H9 (cell line): Measurements from ENCODE around the gene CTDSP2. TPM values are rescaled to one million over a fixed set of nuclear protein-coding genes. Genes with fewer than 3 reads are reported as not detected.

Experiments used
- DNase-seq: peaks from one replicate; pipeline ENCODE4 v3.0.0-alpha.2; 2017
- H2AFZ ChIP-seq: one replicate; pipeline ENCODE4 v1.6.1; 2013; ENCODE audit warnings: mild to moderate bottlenecking, low read length, control low read depth, moderate library complexity
- H2AK5ac ChIP-seq: 2 replicates; pipeline ENCODE4 v1.6.1; 2013; ENCODE audit warnings: low read length, control low read depth, mixed read lengths; ENCODE audit not compliant: insufficient read length
- H2BK120ac ChIP-seq: one replicate; pipeline ENCODE4 v1.6.1; 2013; ENCODE audit warnings: low read depth, mild to moderate bottlenecking, low read length, control low read depth, inconsistent platforms; ENCODE audit not compliant: poor library complexity, severe bottlenecking
- H2BK12ac ChIP-seq: 2 replicates; pipeline ENCODE4 v1.6.1; 2013; ENCODE audit warnings: low read length, control low read depth, mixed read lengths, low read depth; ENCODE audit not compliant: insufficient read length
- H2BK15ac ChIP-seq: 2 replicates; pipeline ENCODE4 v1.6.1; 2013; ENCODE audit warnings: low read depth, low read length, control low read depth
- H2BK20ac ChIP-seq: one replicate; pipeline ENCODE4 v1.6.1; 2013; ENCODE audit warnings: low read depth, mild to moderate bottlenecking, low read length, control low read depth, inconsistent platforms; ENCODE audit not compliant: poor library complexity, severe bottlenecking
- H2BK5ac ChIP-seq: 2 replicates; pipeline ENCODE4 v1.6.1; 2013; ENCODE audit warnings: low read length, control low read depth, mixed read lengths; ENCODE audit not compliant: insufficient read length
- H3K14ac ChIP-seq: 2 replicates; pipeline ENCODE4 v1.6.1; 2013; ENCODE audit warnings: low read length, control low read depth; ENCODE audit not compliant: insufficient read depth
- H3K18ac ChIP-seq: 2 replicates; pipeline ENCODE4 v1.6.1; 2013; ENCODE audit warnings: low read depth, mild to moderate bottlenecking, mixed read lengths, low read length, control low read depth; ENCODE audit not compliant: insufficient read length
- H3K23ac ChIP-seq: 2 replicates; pipeline ENCODE4 v1.6.1; 2013; ENCODE audit warnings: low read length, control low read depth, mixed read lengths, low read depth; ENCODE audit not compliant: insufficient read length
- H3K23me2 ChIP-seq: 2 replicates; pipeline ENCODE4 v1.6.1; 2013; ENCODE audit warnings: low read depth, mild to moderate bottlenecking, mixed read lengths, low read length, control low read depth; ENCODE audit not compliant: insufficient read length, poor library complexity, severe bottlenecking
- H3K27ac ChIP-seq: 2 replicates; pipeline ENCODE4 v1.5.1; 2013; ENCODE audit warnings: low read length, control low read depth, mixed read lengths, low read depth; ENCODE audit not compliant: insufficient read length
- H3K27me3 ChIP-seq: 2 replicates; pipeline ENCODE4 v1.6.1; 2013; ENCODE audit warnings: low read length, control low read depth, inconsistent platforms; ENCODE audit not compliant: insufficient read depth
- H3K4ac ChIP-seq: 2 replicates; pipeline ENCODE4 v1.6.1; 2013; ENCODE audit warnings: low read depth, mild to moderate bottlenecking, control low read depth, inconsistent platforms, low read length, moderate library complexity
- H3K4me1 ChIP-seq: 2 replicates; pipeline ENCODE4 v1.6.1; 2013; ENCODE audit warnings: low read length, control low read depth, inconsistent platforms; ENCODE audit not compliant: insufficient read depth
- H3K4me2 ChIP-seq: 2 replicates; pipeline ENCODE4 v1.6.1; 2013; ENCODE audit warnings: low read length, control low read depth, mixed read lengths; ENCODE audit not compliant: insufficient read length, insufficient read depth
- H3K56ac ChIP-seq: 2 replicates; pipeline ENCODE4 v1.6.1; 2013; ENCODE audit warnings: low read depth, mild to moderate bottlenecking, mixed read lengths, low read length, control low read depth; ENCODE audit not compliant: insufficient read length
- H3K79me1 ChIP-seq: 2 replicates; pipeline ENCODE4 v1.6.1; 2013; ENCODE audit warnings: low read depth, mild to moderate bottlenecking, moderate library complexity, low read length, control low read depth, inconsistent platforms; ENCODE audit not compliant: insufficient read depth, poor library complexity, severe bottlenecking
- H3K79me2 ChIP-seq: 2 replicates; pipeline ENCODE4 v1.6.1; 2013; ENCODE audit warnings: low read length, control low read depth, inconsistent platforms; ENCODE audit not compliant: insufficient read depth
- H3K9ac ChIP-seq: 2 replicates; pipeline ENCODE4 v1.6.1; 2013; ENCODE audit warnings: low read length, control low read depth, mixed read lengths; ENCODE audit not compliant: insufficient read length; ENCODE audit errors: extremely low read depth
- H3K9me3 ChIP-seq: one replicate; pipeline ENCODE4 v1.6.1; 2013; ENCODE audit warnings: low read depth, low read length, inconsistent platforms; ENCODE audit not compliant: control insufficient read depth
- H3T11ph ChIP-seq: one replicate; pipeline ENCODE4 v1.6.1; 2013; ENCODE audit warnings: mild to moderate bottlenecking, low read length, control low read depth, inconsistent platforms
- H4K20me1 ChIP-seq: one replicate; pipeline ENCODE4 v1.6.1; 2013; ENCODE audit not compliant: control insufficient read depth, insufficient read length, insufficient read depth
- H4K5ac ChIP-seq: 2 replicates; pipeline ENCODE4 v1.6.1; 2013; ENCODE audit warnings: low read depth, mild to moderate bottlenecking, mixed read lengths, low read length, control low read depth; ENCODE audit not compliant: insufficient read length
- H4K8ac ChIP-seq: replicated peaks from 2 replicates; pipeline ENCODE4 v1.6.1; 2013; ENCODE audit warnings: low read length, control low read depth, mixed read lengths, low read depth; ENCODE audit not compliant: insufficient read length
- H4K91ac ChIP-seq: 2 replicates; pipeline ENCODE4 v1.6.1; 2013; ENCODE audit warnings: low read depth, mild to moderate bottlenecking, moderate library complexity, mixed read lengths, low read length, control low read depth; ENCODE audit not compliant: insufficient read length
- H3K27ac Mint-ChIP-seq, 3 experiments: 2 replicates in 2 of 3; 3 replicates in 1 of 3; pipeline ENCODE4 v1.8.0; 2020 to 2021; ENCODE audit warnings: mixed read lengths in 3 of 3, mild to moderate bottlenecking in 1 of 3, moderate library complexity in 1 of 3
- H3K27me3 Mint-ChIP-seq: 2 replicates; pipeline ENCODE4 v1.8.0; 2021; ENCODE audit warnings: low read depth, mild to moderate bottlenecking, moderate library complexity, mixed read lengths
- H3K36me3 Mint-ChIP-seq, 3 experiments: 2 replicates in 2 of 3; 3 replicates in 1 of 3; pipeline ENCODE4 v1.8.0; 2020 to 2021; ENCODE audit warnings: low read depth in 3 of 3, mixed read lengths in 3 of 3; ENCODE audit not compliant: insufficient read depth in 1 of 3
- H3K4me1 Mint-ChIP-seq, 2 experiments: 2 replicates each; pipeline ENCODE4 v1.8.0; 2020; ENCODE audit warnings: mixed read lengths in 2 of 2
- H3K4me3 Mint-ChIP-seq, 2 experiments: 2 replicates in 1 of 2; 3 replicates in 1 of 2; pipeline ENCODE4 v1.8.0; 2020 to 2021; ENCODE audit warnings: mild to moderate bottlenecking in 2 of 2, mixed read lengths in 2 of 2, moderate library complexity in 1 of 2
- H3K9me3 Mint-ChIP-seq, 2 experiments: 2 replicates in 1 of 2; 3 replicates in 1 of 2; pipeline ENCODE4 v1.8.0; 2020; ENCODE audit warnings: mild to moderate bottlenecking in 2 of 2, mixed read lengths in 2 of 2, moderate library complexity in 1 of 2
- CTCF ChIP-seq: fragments of 200-600 bp; sonication (generic); conservative IDR thresholded peaks from 3 replicates; pipeline ENCODE4 v1.8.0; 2021; ENCODE audit warnings: antibody characterized with exemption, mild to moderate bottlenecking
- WGBS: extraction: QIAGEN DNeasy Blood & Tissue Kit; methylation state at CpG from one replicate; pipeline ENCODE4 v1.1.7; 2013; ENCODE audit warnings: missing lambda C conversion rate, low lambda C conversion rate, mixed read lengths; ENCODE audit not compliant: insufficient read length; ENCODE audit errors: extremely low coverage; 5-methylcytosine and 5-hydroxymethylcytosine counted together
- total RNA-seq: library from RNA; stranded (reverse); gene quantifications from 2 replicates; pipeline ENCODE4 v1.2.1, GENCODE V29; 2021

The CTDSP2 gene
- total RNA-seq, 1 experiment from 2014 or later: 103 TPM

GRCh38 chr12:57779736-57780135 lies 66.8 kb downstream of the CTDSP2 start:
- no CpG with 5 or more reads among the region's 1 CpG for WGBS

More at GRCh38 chr12:57779736-57780135, 66.8 kb downstream of the CTDSP2 start:
- Histone ChIP-seq H3K27ac (no peak overlapping the region), H3K79me1 (no peaks in the 10 kb centered on the region), H3K9me3 (no peaks in the 10 kb centered on the region), H3K14ac (no peak overlapping the region), H4K20me1 (no peaks in the 10 kb centered on the region), H2BK15ac (no peak overlapping the region), H3K23me2 (peaks cover 5% of the 10 kb centered on the region), H4K8ac (no peak overlapping the region), H4K91ac (no peak overlapping the region), H2AFZ (no peak overlapping the region), H2BK120ac (no peak overlapping the region), H3K4me1 (no peaks in the 10 kb centered on the region), H3K18ac (no peak overlapping the region), H2AK5ac (no peak overlapping the region), H3K4ac (no peak overlapping the region), H2BK5ac (no peak overlapping the region), H3K27me3 (no peaks in the 10 kb centered on the region), H4K5ac (no peak overlapping the region), H3T11ph (no peak overlapping the region), H2BK20ac (no peak overlapping the region), H2BK12ac (no peak overlapping the region), H3K9ac (no peak overlapping the region), H3K23ac (no peak overlapping the region), H3K79me2 (no peaks in the 10 kb centered on the region; the same call in 1 of the 2 replicates), H3K56ac (no peak overlapping the region), H3K4me2 (no peak overlapping the region)
- peaks cover 4 to 7% of the 10 kb centered on the region in 2 experiments for H3K4me1 Mint-ChIP-seq
- no peak overlapping the region for H3K4me3 Mint-ChIP-seq
- peaks cover 0 to 3% of the 10 kb centered on the region in 2 experiments; a peak in 2 of 5 replicates for H3K9me3 Mint-ChIP-seq
- no peak for DNase-seq
- no peak for TF ChIP-seq CTCF
- H3K36me3 Mint-ChIP-seq: peaks cover 5 to 15% (median 6%) of the 10 kb centered on the region in 3 experiments
- no peak overlapping the region for H3K27ac Mint-ChIP-seq
- H3K27me3 Mint-ChIP-seq: no peaks in the 10 kb centered on the region; the same call in 1 of the 2 replicates
